H1 (cell line): ENCODE measurements around the gene HES7. TPM values are rescaled to one million over a fixed set of nuclear protein-coding genes. Genes with fewer than 3 reads are reported as not detected.

Experiments used
- ASH2L ChIP-seq: fragments of 200-600, 300-600 bp; sonication (generic); IDR thresholded peaks from one replicate; pipeline ENCODE4 v1.7.1; 2017; ENCODE audit warnings: low read length
- BACH1 ChIP-seq: IDR thresholded peaks from 2 replicates; pipeline ENCODE4 v1.6.1; 2012; ENCODE audit warnings: low read length, improper control_type of control experiment
- HDAC2 ChIP-seq, 2 experiments: fragments of 300-600 bp in 1 of 2; sonication (generic) in 1 of 2; IDR thresholded peaks; 2 replicates each; pipeline ENCODE4 v1.6.1; 2011 to 2012; ENCODE audit warnings: low read depth in 2 of 2, low read length in 2 of 2, mild to moderate bottlenecking in 2 of 2, moderate library complexity in 2 of 2, borderline replicate concordance in 1 of 2, inconsistent platforms in 1 of 2
- RAD21 ChIP-seq, 2 experiments: IDR thresholded peaks in 1 of 2; conservative IDR thresholded peaks in 1 of 2; 2 replicates each; pipeline ENCODE4 v1.6.1; 2011; ENCODE audit warnings: low read depth in 2 of 2, low read length in 2 of 2, improper control_type of control experiment in 1 of 2, inconsistent platforms in 1 of 2, mild to moderate bottlenecking in 1 of 2, moderate library complexity in 1 of 2
- SP4 ChIP-seq: IDR thresholded peaks from 2 replicates; pipeline ENCODE4 v1.6.1; 2012; ENCODE audit warnings: low read length, inconsistent platforms
- ZNF274 ChIP-seq: IDR thresholded peaks from 2 replicates; pipeline ENCODE4 v1.7.0; 2012; ENCODE audit warnings: low read length, borderline replicate concordance; ENCODE audit errors: extremely low read depth
- polyA plus RNA-seq, 7 experiments: library from polyadenylated mRNA; depleted of rRNA in 3 of 7; stranded (reverse) in 5 of 7; unstranded in 2 of 7; fragments of >200 nt in 5 of 7; fragments of 200-250 nt in 2 of 7; gene quantifications; 1 replicate in 5 of 7; 2 replicates in 1 of 7; 4 replicates in 1 of 7; pipeline versions ENCODE4 v1.2.1 to v1.2.3, GENCODE V29; 2011 to 2013; ENCODE audit warnings: missing spikeins in 2 of 7, mixed read lengths in 2 of 7
- total RNA-seq: library from RNA; stranded (reverse); fragmentation: NEBNext Ultra II Directional; extraction: Animal tissue kit (Norgen Biotek cat#: 25700); gene quantifications from 2 replicates; pipeline ENCODE4 v1.2.1, GENCODE V29; 2021
- TF ChIP-seq, protein P1 (sequence below): IDR thresholded peaks from 2 replicates; pipeline ENCODE4 v1.6.1; 2012; ENCODE audit warnings: inconsistent platforms

Gene HES7
- total and polyA plus RNA-seq, 2 of the 8 experiments (the other 6 are each of a cell fraction or from before 2014, with no cell fraction given), result 0.20 to 0.32 TPM

DNA sequence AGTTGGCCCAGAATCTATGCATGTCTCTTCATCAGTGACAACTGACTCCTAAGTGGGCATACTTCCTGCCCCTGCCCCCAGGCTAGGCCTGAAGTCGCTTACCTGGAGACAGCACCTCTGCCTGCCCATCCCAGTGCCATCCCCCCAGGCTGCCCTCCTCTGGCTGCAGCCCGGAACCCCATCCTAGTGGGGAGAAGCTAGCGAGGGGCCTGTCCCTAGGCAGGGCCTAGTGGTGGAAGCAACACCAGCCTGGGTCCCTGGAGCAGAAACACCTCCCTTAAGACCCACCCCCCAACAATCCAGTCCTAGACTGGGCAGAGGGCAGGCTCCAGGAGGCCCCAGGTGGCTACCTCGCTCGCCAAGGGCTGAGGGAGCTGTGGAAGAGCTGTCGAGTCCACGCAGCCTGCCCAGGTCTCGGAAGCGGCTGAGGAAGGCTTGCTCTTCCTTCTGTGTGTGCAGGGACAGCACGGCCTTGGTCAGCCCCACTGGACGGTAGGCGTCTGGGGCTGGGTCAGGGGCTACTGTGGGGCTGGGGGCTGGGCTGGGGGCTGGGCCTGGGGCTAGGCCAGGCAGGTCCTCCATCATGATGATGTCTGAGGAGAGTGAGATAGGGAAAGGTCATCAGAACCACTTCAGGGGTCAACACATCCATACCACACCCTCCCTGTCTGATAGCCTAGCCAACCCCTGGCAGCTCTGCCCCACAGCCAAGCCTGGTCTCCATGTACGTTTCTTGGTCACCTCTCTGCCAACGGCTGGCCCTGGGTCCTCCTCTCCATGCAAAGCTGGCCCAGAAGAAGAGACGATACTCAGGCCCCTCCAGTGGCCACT is 20.7 kb upstream of the HES7 start (continued):
- TF ChIP-seq BACH1 (no peak), ZNF274 (no peak), SP4 (no peak), RAD21 (IDR thresholded peaks at IDR 0.05 in 1 of 2, conservative IDR thresholded peaks at IDR 0.05 in 1 of 2; ENCODE audit: low read depth in 2 of 2, low read length in 2 of 2) (no peak), HDAC2 (IDR thresholded peaks at IDR 0.05; ENCODE audit: borderline replicate concordance in 1 of 2, low read depth in 2 of 2, low read length in 2 of 2) (no peak), ASH2L (no peak)
- TF ChIP-seq, protein P1, sequence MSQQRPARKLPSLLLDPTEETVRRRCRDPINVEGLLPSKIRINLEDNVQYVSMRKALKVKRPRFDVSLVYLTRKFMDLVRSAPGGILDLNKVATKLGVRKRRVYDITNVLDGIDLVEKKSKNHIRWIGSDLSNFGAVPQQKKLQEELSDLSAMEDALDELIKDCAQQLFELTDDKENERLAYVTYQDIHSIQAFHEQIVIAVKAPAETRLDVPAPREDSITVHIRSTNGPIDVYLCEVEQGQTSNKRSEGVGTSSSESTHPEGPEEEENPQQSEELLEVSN, result no peak
- TF ChIP-seq, all 59 proteins: peak for 0
